ENCODE results near the gene IQSEC1.

DNA sequence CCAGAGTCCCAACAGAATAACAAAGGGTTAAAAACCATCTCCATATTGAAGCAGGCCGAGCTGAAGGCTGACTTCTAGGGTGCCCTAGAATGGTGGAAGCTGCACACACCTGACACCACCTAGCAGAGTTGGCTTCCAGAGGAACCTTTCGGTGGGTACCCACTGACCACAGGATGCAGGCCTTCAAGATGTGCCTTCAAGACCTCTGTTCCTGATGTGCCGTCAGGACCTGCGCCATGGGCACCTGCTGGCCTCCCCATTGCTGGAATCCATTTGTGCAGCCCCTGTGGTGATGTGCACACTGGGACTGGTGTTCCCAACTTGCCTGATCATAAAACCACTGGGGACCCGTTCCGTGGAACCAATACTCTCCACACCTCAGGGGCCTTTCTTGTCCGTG, 196.2 kb downstream of the IQSEC1 start:
- TF ChIP-seq JUNB (IDR thresholded peaks at IDR 0.05): no peak
- TF ChIP-seq POLR2A (IDR thresholded peaks at IDR 0.05; ENCODE audit: low read depth, low read length): no peak

All from GM12878 (cell line).